HepG2 (cell line): Measurements from ENCODE around the gene STXBP4. TPM values are rescaled to one million over a fixed set of nuclear protein-coding genes. Genes with fewer than 3 reads are reported as not detected.

Experiments used
- BRF2 ChIP-seq: sonication (generic); formaldehyde crosslinking; IDR thresholded peaks from 2 replicates; pipeline ENCODE4 v1.8.1; 2022; ENCODE audit warnings: mild to moderate bottlenecking, missing genetic modification reagents
- CREBL2 ChIP-seq: sonication (generic); formaldehyde crosslinking; IDR thresholded peaks from 2 replicates; pipeline ENCODE4 v1.8.1; 2023; ENCODE audit warnings: missing genetic modification reagents, mild to moderate bottlenecking, borderline replicate concordance
- EED ChIP-seq: sonication (generic); formaldehyde crosslinking; IDR thresholded peaks from 2 replicates; pipeline ENCODE4 v1.5.0; 2020; ENCODE audit warnings: mild to moderate bottlenecking, missing genetic modification reagents
- FOXP1 ChIP-seq, 2 experiments: fragments of 450-650 bp in 1 of 2; IDR thresholded peaks; 2 replicates each; pipeline ENCODE4 v1.6.1; 2017 to 2018; ENCODE audit warnings: antibody characterized with exemption in 1 of 2
- JARID2 ChIP-seq: sonication (generic); formaldehyde crosslinking; IDR thresholded peaks from 2 replicates; pipeline ENCODE4 v1.8.1; 2023; ENCODE audit warnings: missing genetic modification reagents, inconsistent platforms; ENCODE audit not compliant: insufficient replicate concordance
- MAF1 ChIP-seq: sonication (generic); formaldehyde crosslinking; IDR thresholded peaks from 2 replicates; pipeline ENCODE4 v1.5.0; 2020; ENCODE audit warnings: missing genetic modification reagents, borderline replicate concordance
- NR3C1 ChIP-seq: sonication (generic); formaldehyde crosslinking; IDR thresholded peaks from 2 replicates; pipeline ENCODE4 v1.4.0; 2020; ENCODE audit warnings: missing genetic modification reagents
- NRL ChIP-seq: sonication (generic); formaldehyde crosslinking; IDR thresholded peaks from 2 replicates; pipeline ENCODE4 v1.5.0; 2020; ENCODE audit warnings: missing genetic modification reagents, mild to moderate bottlenecking, moderate library complexity, borderline replicate concordance
- TAF1 ChIP-seq: sonication (generic); formaldehyde crosslinking; IDR thresholded peaks from 2 replicates; pipeline ENCODE4 v1.4.0; 2020; ENCODE audit warnings: missing genetic modification reagents
- U2AF2 ChIP-seq: fragments of 200-400 bp; formaldehyde crosslinking; IDR thresholded peaks from 2 replicates; pipeline ENCODE4 v1.6.1; 2017; ENCODE audit warnings: low read depth, mild to moderate bottlenecking, low read length
- ZBTB7A ChIP-seq: sonication (generic); formaldehyde crosslinking; IDR thresholded peaks from 2 replicates; pipeline ENCODE4 v1.8.0; 2022; ENCODE audit warnings: mild to moderate bottlenecking, missing genetic modification reagents
- ZFAT ChIP-seq: sonication (generic); formaldehyde crosslinking; conservative IDR thresholded peaks from 2 replicates; pipeline ENCODE4 v1.8.1; 2023; ENCODE audit warnings: missing genetic modification reagents, inconsistent platforms
- ZFP36 ChIP-seq: fragments of 150-350 bp; IDR thresholded peaks from 2 replicates; pipeline ENCODE4 v1.6.1; 2018; ENCODE audit warnings: borderline replicate concordance, low read length, low read depth; ENCODE audit not compliant: partially characterized antibody
- ZFP82 ChIP-seq: sonication (generic); formaldehyde crosslinking; IDR thresholded peaks from 2 replicates; pipeline ENCODE4 v1.5.1; 2020; ENCODE audit warnings: mild to moderate bottlenecking, missing genetic modification reagents, borderline replicate concordance
- ZNF292 ChIP-seq: sonication (generic); formaldehyde crosslinking; IDR thresholded peaks from 2 replicates; pipeline ENCODE4 v1.8.1; 2022; ENCODE audit warnings: mild to moderate bottlenecking, low read depth, missing genetic modification reagents, borderline replicate concordance
- ZNF510 ChIP-seq: sonication (generic); formaldehyde crosslinking; IDR thresholded peaks from 2 replicates; pipeline ENCODE4 v1.4.0; 2020; ENCODE audit warnings: low read depth, mild to moderate bottlenecking, missing genetic modification reagents
- ZNF530 ChIP-seq: sonication (generic); formaldehyde crosslinking; IDR thresholded peaks from 2 replicates; pipeline ENCODE4 v1.5.0; 2020; ENCODE audit warnings: low read depth, mild to moderate bottlenecking, missing genetic modification reagents
- ZNF616 ChIP-seq: sonication (generic); formaldehyde crosslinking; IDR thresholded peaks from 2 replicates; pipeline ENCODE4 v1.5.0; 2020; ENCODE audit warnings: low read depth, mild to moderate bottlenecking, missing genetic modification reagents
- ZNF782 ChIP-seq: sonication (generic); formaldehyde crosslinking; IDR thresholded peaks from 2 replicates; pipeline ENCODE4 v1.4.0; 2020; ENCODE audit warnings: missing genetic modification reagents, mild to moderate bottlenecking, borderline replicate concordance
- polyA plus RNA-seq, 8 experiments: library from polyadenylated mRNA; depleted of rRNA in 3 of 8; stranded (reverse) in 7 of 8; unstranded in 1 of 8; fragments of >200 nt; fragmentation: Illumina TruSeq in 4 of 8; extraction: Trizol in 4 of 8; gene quantifications; 2 replicates each; pipeline versions ENCODE4 v1.2.1 to v1.2.3, GENCODE V29; 2011 to 2016; ENCODE audit warnings: low read depth in 4 of 8, missing spikeins in 1 of 8, mixed read lengths in 1 of 8; ENCODE audit not compliant: insufficient read depth in 1 of 8
- total RNA-seq, 5 experiments: library from RNA; depleted of rRNA; stranded (reverse); fragments of >200 nt; fragmentation: Illumina TruSeq; extraction: Trizol; gene quantifications; 2 replicates each; pipeline ENCODE4 v1.2.3, GENCODE V29; 2016; ENCODE audit warnings: low read depth in 1 of 5
- TF ChIP-seq, protein P1 (sequence below): IDR thresholded peaks from 2 replicates; pipeline ENCODE4 v1.6.1; 2016; ENCODE audit warnings: mild to moderate bottlenecking
- TF ChIP-seq, protein P2 (sequence below): sonication (generic); formaldehyde crosslinking; IDR thresholded peaks from 2 replicates; pipeline ENCODE4 v1.4.0; 2020; ENCODE audit warnings: mild to moderate bottlenecking, missing genetic modification reagents

Gene STXBP4
- total and polyA plus RNA-seq, 2 of the 13 experiments (the other 11 are each of a cell fraction or from before 2014, with no cell fraction given): 8.5 to 36.1 TPM

DNA sequence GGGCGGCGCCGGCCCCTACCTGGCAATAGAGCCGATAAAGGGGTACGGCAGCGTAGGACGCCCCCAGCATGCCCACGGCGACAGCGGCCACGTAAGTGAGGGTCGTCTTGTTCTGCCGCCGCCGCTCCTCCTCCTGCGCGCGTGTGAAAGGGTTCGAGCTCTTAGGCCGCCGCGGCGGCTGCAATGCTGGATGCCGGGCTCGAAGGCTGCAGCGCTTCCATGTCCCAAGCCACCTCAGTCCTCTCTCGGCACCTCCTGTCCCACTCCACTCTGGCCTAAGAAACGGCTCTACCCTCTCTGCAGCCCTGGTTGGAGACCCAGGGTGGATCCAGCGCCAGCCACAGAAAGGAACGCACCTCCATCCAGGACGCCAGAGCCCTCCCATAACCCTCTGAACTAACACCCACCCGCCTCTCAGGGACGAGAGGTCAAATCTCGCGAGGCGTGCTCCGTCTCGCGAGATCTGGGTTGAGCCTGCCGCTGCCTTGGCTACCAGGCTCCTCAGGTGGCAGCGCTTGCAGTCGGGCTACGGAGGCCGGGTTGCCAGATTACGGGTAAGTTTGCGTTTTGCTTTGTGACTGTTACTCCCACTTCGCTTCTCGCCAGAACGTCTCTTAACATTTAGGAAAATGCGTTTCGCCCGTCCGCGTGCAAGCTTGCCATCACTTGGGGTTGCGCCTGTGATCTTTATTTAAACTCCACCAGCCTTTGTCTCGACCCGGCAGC is at the start of gene STXBP4, which contains the start of gene COX11 (continued):
- 0 out of 2 replicates have a peak, but pooled peaks have one; percentile 59 for TF ChIP-seq U2AF2
- TF ChIP-seq EED (CRISPR knock-in tag): no peak; the same call in 1 of the 2 replicates
- TF ChIP-seq ZFAT: no peak
- no peak; the same call in 1 of the 2 replicates for TF ChIP-seq ZNF616 (CRISPR knock-in tag)
- TF ChIP-seq, protein P1, sequence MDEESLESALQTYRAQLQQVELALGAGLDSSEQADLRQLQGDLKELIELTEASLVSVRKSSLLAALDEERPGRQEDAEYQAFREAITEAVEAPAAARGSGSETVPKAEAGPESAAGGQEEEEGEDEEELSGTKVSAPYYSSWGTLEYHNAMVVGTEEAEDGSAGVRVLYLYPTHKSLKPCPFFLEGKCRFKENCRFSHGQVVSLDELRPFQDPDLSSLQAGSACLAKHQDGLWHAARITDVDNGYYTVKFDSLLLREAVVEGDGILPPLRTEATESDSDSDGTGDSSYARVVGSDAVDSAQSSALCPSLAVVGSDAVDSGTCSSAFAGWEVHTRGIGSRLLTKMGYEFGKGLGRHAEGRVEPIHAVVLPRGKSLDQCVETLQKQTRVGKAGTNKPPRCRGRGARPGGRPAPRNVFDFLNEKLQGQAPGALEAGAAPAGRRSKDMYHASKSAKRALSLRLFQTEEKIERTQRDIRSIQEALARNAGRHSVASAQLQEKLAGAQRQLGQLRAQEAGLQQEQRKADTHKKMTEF: peak; percentile 85
- no peak for TF ChIP-seq FOXP1 (IDR thresholded peaks at IDR 0.05)
- TF ChIP-seq FOXP1 (CRISPR knock-in tag; IDR thresholded peaks at IDR 0.05): no peak; the same call in 1 of the 2 replicates
- peak; percentile 46; the same call in 1 of the 2 replicates for TF ChIP-seq ZBTB7A (CRISPR knock-in tag)
- peak; percentile 85 for TF ChIP-seq NRL (CRISPR knock-in tag)
- peak; percentile 27; the same call in 1 of the 2 replicates for TF ChIP-seq ZNF510 (CRISPR knock-in tag)
- TF ChIP-seq TAF1 (CRISPR knock-in tag): peak; percentile 95
- TF ChIP-seq ZNF782: no peak; the same call in 1 of the 2 replicates
- TF ChIP-seq BRF2 (CRISPR knock-in tag): peak; percentile 58; the same call in 1 of the 2 replicates
- no peak for TF ChIP-seq MAF1 (CRISPR knock-in tag)
- no peak; the same call in 1 of the 2 replicates for TF ChIP-seq CREBL2 (CRISPR knock-in tag)
- peak; percentile 65; the same call in 1 of the 2 replicates for TF ChIP-seq ZNF530 (CRISPR knock-in tag)
- TF ChIP-seq NR3C1 (CRISPR knock-in tag): no peak
- TF ChIP-seq, protein P2, sequence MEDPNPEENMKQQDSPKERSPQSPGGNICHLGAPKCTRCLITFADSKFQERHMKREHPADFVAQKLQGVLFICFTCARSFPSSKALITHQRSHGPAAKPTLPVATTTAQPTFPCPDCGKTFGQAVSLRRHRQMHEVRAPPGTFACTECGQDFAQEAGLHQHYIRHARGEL (CRISPR knock-in tag): 0 out of 2 replicates have a peak, but pooled peaks have one; percentile 59
- peak; percentile 92 for TF ChIP-seq ZNF292 (CRISPR knock-in tag)
- no peak for TF ChIP-seq ZFP36
- TF ChIP-seq ZFP82 (CRISPR knock-in tag): peak; percentile 62; the same call in 1 of the 2 replicates
- no peak for TF ChIP-seq JARID2 (CRISPR knock-in tag)
